Ovary (tissue), 3 donors: ENCODE measurements around the gene TSC22D4.

Source experiments
- CTCF ChIP-seq, 3 donors: fragments of 450-650 bp in 2 of 3; fragments of 200-600 bp in 1 of 3; IDR thresholded peaks; one replicate each; pipeline versions ENCODE4 v1.5.1 to v1.8.0; 2016 to 2022; ENCODE audit warnings: antibody characterized with exemption in 3 of 3, mild to moderate bottlenecking in 1 of 3
- POLR2A ChIP-seq: fragments of 450-650 bp; IDR thresholded peaks from one replicate; pipeline ENCODE4 v1.6.1; 2017; ENCODE audit warnings: antibody characterized with exemption, mild to moderate bottlenecking, moderate library complexity
- donor health status: DM: no; HTN: no; CAD: no.

GRCh38 chr7:100464791-100465190 is 14.2 kb downstream of the TSC22D4 start:
- TF ChIP-seq POLR2A (no peak), CTCF (IDR thresholded peaks at IDR 0.05) (no peak)
